Colonic mucosa (tissue), 4 donors: Measurements from ENCODE around the gene CAMSAP1. TPM values are rescaled to one million over a fixed set of nuclear protein-coding genes. Genes with fewer than 3 reads are reported as not detected.

ENCODE experiments used
- DNase-seq: peaks from one replicate; pipeline ENCODE4 v3.0.0-alpha.2; 2020
- H3K27ac ChIP-seq: fragments of 200-600 bp; one replicate; pipeline ENCODE4 v1.8.0; 2021
- H3K27me3 ChIP-seq: fragments of 200-600 bp; one replicate; pipeline ENCODE4 v1.8.0; 2021
- H3K36me3 ChIP-seq: fragments of 200-600 bp; one replicate; pipeline ENCODE4 v1.8.0; 2021
- H3K4me1 ChIP-seq: fragments of 200-600 bp; one replicate; pipeline ENCODE4 v1.8.0; 2021; ENCODE audit warnings: mild to moderate bottlenecking
- H3K4me3 ChIP-seq: fragments of 200-600 bp; one replicate; pipeline ENCODE4 v1.8.0; 2021
- H3K9ac ChIP-seq, 2 donors: one replicate each; pipeline ENCODE4 v1.7.0; 2013; ENCODE audit warnings: control low read depth in 2 of 2, low read depth in 2 of 2, low read length in 2 of 2
- H3K9me3 ChIP-seq: fragments of 200-600 bp; one replicate; pipeline ENCODE4 v1.8.0; 2021
- CTCF ChIP-seq: fragments of 200-600 bp; IDR thresholded peaks from one replicate; pipeline ENCODE4 v1.8.0; 2022; ENCODE audit warnings: antibody characterized with exemption, mild to moderate bottlenecking
- intact Hi-C: fragments of 100-400 bp; cut with DNase I; formaldehyde crosslinking; loops from one replicate; pipeline ENCODE4 v1.14.1; 2022
- total RNA-seq, 2 donors: library from RNA; stranded (reverse); fragmentation: NEBNext Ultra II Directional in 1 of 2; extraction: Animal tissue kit (Norgen Biotek cat#: 25700) in 1 of 2; gene quantifications; one replicate each; pipeline ENCODE4 v1.2.1, GENCODE V29; 2021
- donor health status: healthy.
- donor health status: DM: no; HTN: no; CAD: no.
- donor health status: DM: no; HTN: no; CAD: no.

Gene CAMSAP1
- total RNA-seq, 2 donors from 2014 or later, result 14.0 to 14.4 TPM

DNA sequence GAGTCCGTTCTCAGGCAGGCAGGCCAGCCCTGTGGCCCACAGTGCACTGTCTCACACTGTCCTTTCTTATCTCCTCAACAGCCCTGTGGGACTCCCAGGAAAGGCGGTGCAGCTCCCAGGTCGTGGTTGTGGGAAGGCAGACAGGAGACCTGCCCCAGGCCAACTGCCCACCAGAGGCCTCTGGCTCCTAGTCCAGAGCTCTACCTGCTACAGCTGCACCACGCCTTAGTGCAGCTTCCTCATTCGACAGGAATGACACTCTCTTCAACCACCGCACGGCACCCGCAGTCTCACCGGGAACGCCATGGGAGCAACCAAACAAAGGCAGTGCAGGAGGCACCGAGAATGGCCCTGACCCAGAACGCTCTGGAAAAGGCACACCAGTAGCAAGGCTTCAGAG lies 25.3 kb downstream of the CAMSAP1 start:
- no peaks in the 10 kb centered on the region for H3K9me3 ChIP-seq
- H3K4me3 ChIP-seq, result no peak overlapping the region
- no peak overlapping the region for H3K9ac ChIP-seq
- H3K27ac ChIP-seq, result no peak overlapping the region
- no peaks in the 10 kb centered on the region for H3K36me3 ChIP-seq
- no peak for TF ChIP-seq CTCF
- H3K4me1 ChIP-seq, result no peaks in the 10 kb centered on the region
- no peaks in the 10 kb centered on the region for H3K27me3 ChIP-seq
- intact Hi-C loops, result no loop called here
- DNase-seq, result peak; percentile 13

DNA sequence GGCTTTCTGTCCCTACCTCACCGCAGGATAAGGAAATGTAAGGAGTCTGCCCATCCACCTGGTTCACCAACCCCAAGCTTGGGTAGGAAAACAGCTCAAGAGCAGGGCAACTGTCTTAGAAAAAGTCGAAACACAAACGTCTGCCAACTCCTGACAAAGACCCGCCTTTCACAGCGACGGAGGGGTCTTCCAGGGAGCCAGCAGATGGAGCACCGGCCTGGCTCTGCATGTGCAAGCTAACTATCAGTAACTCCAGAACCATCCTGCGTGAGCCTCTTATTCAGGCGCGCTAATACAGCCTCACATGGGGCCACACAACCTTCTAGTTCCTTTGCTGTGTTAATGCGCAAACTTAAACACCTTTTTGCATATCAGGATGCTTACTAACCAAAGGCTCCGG lies 26.9 kb downstream of the CAMSAP1 start:
- Histone ChIP-seq H3K27ac (no peak overlapping the region), H3K9ac (no peak overlapping the region), H3K9me3 (no peaks in the 10 kb centered on the region), H3K36me3 (no peaks in the 10 kb centered on the region), H3K4me3 (no peak overlapping the region), H3K27me3 (no peaks in the 10 kb centered on the region), H3K4me1 (no peaks in the 10 kb centered on the region)
- DNase-seq, result peak; percentile 7
- no peak for TF ChIP-seq CTCF
- intact Hi-C loops, result no loop called here

DNA sequence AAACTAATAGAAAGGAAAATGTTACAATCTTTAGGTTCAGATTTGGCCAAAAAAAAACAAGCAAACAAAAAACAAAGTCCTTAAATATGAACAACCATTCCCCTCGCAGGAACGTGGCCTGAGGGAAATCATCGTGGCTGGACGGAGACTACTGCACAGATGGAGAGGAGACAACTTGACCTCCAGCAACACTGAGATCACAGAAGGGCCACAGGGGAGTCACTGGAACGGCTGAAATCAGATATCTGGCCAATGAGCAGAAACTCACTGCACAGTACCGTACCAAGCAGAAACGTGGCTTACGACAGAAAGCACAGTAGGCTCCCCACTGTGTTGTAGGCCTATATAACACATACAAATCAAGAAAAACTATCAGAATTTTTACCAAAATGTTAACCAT lies 27.7 kb downstream of the CAMSAP1 start:
- no peak overlapping the region for H3K9ac ChIP-seq
- no peaks in the 10 kb centered on the region for H3K4me1 ChIP-seq
- DNase-seq, result no peak
- no peak overlapping the region for H3K4me3 ChIP-seq
- H3K27ac ChIP-seq, result no peak overlapping the region
- H3K9me3 ChIP-seq, result no peaks in the 10 kb centered on the region
- TF ChIP-seq CTCF, result no peak
- intact Hi-C loops, result no loop called here
- no peaks in the 10 kb centered on the region for H3K36me3 ChIP-seq
- H3K27me3 ChIP-seq, result no peaks in the 10 kb centered on the region

- TF ChIP-seq CTCF, result no peak
- no peaks in the 10 kb centered on the region for H3K36me3 ChIP-seq
- DNase-seq, result no peak
These were observed 28.1 kb downstream of the CAMSAP1 start for GRCh38 chr9:135879237-135879601.

DNA sequence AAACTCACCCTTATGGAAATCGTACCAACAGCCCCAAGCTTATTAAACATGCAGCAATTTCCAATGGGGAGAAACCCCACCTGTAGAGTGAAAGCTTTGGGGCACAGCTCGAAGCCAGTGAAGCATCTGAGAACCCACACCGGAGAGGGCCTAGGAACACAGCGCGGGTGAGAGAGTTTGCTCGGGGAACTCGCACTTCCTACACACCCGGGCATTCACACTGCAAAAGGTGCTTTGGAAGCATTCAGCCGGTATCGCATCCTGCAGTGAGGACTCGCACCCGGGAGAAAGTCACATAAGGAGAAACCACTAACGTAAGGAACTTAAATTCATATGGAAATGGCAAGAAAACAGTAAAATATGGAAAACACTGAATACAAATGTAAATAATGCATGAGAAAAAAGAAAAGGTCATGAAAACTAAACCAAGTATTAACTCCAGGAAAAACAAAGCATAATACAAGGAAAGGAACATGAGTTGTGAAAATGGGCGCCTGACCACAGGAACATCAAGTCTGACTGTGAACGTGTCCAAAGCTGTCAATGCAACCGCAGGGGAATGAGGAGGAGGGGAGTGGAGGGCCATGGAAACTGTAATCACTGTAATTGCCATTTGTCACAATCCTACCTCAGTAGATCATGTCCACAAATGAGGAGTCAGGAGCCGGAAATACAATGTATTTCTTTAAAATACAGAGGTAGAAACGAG lies 28.7 kb downstream of the CAMSAP1 start:
- DNase-seq, result no peak
- Histone ChIP-seq H3K27me3 (no peaks in the 10 kb centered on the region), H3K4me3 (no peak overlapping the region), H3K27ac (no peak overlapping the region), H3K36me3 (no peaks in the 10 kb centered on the region), H3K4me1 (no peaks in the 10 kb centered on the region), H3K9ac (no peak overlapping the region), H3K9me3 (no peaks in the 10 kb centered on the region)
- intact Hi-C loops, result no loop called here
- TF ChIP-seq CTCF, result no peak

More at GRCh38 chr9:135879237-135879601, 28.1 kb downstream of the CAMSAP1 start:
- Histone ChIP-seq H3K9me3 (no peaks in the 10 kb centered on the region), H3K4me1 (no peaks in the 10 kb centered on the region), H3K27ac (no peak overlapping the region), H3K9ac (no peak overlapping the region), H3K27me3 (no peaks in the 10 kb centered on the region), H3K4me3 (no peak overlapping the region)
- intact Hi-C loops, result no loop called here
